ENCODE measurements around the gene HPN.
A peak's percentile ranks its signal among the peaks of the same experiment; 100 is the strongest.
"Not testable (repeated sequence)": the region's sequence is repeated elsewhere in the genome, so short reads cannot be mapped to it uniquely, and the experiment has no call there.

HPN gene

DNA sequence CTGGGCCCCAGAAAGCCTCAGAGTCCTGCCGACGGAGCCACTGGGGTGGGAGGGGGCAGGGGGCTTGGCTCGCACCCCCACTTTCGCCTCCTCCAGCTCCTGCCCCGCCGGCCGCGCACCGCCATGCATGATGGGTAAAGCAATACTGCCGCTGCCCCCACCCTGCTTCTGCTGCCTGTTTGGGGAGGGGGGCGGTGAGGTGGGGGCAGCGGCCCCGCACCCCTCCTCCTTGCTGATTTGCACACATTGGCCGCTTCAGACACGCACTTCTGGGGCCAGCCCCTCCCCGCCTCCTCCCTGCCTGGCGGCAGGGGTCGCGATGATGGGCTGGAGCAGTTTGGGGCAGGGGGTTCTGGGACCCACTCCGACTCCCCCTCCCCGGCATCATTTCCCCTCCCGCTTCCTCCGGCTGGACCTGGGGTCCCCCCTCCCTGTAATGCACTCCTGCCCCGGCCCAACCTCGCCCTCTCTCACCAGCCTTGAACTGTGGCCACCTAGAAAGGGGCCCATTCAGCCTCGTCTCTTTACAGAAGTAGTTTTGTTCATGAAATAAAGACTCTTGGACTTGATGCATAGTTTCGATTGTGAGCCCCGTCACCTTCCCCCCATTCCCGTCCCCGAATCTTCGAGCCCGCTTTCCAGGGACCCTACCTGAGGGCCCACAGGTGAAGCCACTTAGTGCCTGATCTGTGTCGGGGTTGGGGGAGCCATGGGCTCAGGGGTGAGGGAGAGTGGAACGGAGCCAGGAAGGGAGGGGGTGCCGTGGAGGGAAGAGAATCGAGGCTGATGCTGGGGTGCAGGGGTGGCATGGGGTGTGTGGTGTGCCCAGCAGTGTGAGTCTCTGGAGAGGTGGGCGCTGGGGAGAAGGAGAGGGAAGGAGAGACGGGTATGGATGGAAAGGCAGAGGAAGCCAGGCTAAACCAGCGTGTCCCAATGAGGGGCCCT lies 1.4 kb upstream of the HPN start:
- no peak for DNase-seq (ENCODE audit: extremely low spot score, insufficient read length, low read depth)
- FAIRE-seq: no peak

GRCh38 chr19:35040826-35041547 lies 534 bp upstream of the HPN start:
- DNase-seq (ENCODE audit: extremely low spot score, insufficient read length, low read depth) (no peak), FAIRE-seq (no peak)

GRCh38 chr19:35042056-35042730 lies 672 bp downstream of the HPN start:
- FAIRE-seq (no peak), DNase-seq (ENCODE audit: extremely low spot score, insufficient read length, low read depth) (no peak)

GRCh38 chr19:35042954-35043604 lies 1.6 kb downstream of the HPN start:
- FAIRE-seq: no peak

GRCh38 chr19:35043906-35044305 lies 2.4 kb downstream of the HPN start:
- FAIRE-seq: no peak
- no peak for DNase-seq (ENCODE audit: extremely low spot score, insufficient read length, low read depth)

More at GRCh38 chr19:35042954-35043604, 1.6 kb downstream of the HPN start:
- no peak for DNase-seq (ENCODE audit: extremely low spot score, insufficient read length, low read depth)

GRCh38 chr19:35044317-35045117 lies 3.0 kb downstream of the HPN start:
- peak; percentile 48 for FAIRE-seq
- peak; percentile 43 for DNase-seq (ENCODE audit: extremely low spot score, insufficient read length, low read depth)

DNA sequence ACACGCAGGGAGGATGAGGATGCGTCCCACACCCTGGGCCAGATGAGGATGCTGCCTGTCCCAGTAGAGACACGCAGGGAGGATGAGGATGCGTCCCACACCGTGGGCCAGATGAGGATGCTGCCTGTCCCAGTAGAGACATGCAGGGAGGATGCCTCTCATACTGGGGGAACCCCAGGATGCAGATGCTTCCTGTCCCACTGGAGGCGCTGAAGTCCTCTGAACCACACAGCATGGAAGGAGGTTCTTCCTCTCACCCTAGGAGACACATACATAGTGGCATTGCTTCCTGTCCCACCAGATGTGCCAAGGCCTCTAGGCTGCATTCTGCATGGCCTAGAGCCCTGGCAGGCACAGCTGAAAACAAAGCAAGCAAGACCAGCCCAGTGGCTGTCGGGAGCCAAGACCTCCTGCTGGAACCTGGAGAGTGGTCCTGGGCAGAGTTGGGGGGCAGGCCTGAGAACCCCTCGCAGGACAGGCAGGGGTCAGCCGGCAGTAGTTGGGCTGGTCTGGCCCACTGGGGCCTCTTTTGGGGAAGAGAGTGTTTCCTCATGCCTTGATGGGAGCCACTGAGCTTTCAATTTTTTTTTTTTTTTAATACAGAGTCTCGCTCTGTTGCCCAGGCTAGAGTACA lies 4.3 kb downstream of the HPN start:
- peak; percentile 78 for FAIRE-seq

DNA sequence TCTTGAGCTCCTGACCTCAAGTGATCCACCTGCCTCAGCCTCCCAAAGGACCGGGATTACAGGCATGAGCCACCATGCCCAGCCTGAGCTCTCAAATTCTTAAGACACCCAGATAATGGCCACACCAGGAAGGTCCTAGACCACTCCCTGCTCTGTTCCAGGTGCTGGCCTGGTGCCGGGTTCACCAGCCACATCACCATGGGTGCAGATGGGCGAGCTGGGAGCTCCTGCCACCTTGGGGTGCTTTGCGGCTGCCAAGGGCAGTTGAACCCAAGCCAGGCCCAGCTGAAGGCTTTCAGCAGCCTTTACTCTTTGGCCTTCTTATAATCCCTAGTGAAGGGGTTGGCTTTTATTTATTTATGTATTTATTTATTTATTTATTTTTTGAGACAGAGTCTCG lies 4.9 kb downstream of the HPN start:
- FAIRE-seq: no peak
- no peak for DNase-seq (ENCODE audit: extremely low spot score, insufficient read length, low read depth)

More for the DNA sequence above, 4.3 kb downstream of the HPN start:
- peak; percentile 60 for DNase-seq (ENCODE audit: extremely low spot score, insufficient read length, low read depth)

DNA sequence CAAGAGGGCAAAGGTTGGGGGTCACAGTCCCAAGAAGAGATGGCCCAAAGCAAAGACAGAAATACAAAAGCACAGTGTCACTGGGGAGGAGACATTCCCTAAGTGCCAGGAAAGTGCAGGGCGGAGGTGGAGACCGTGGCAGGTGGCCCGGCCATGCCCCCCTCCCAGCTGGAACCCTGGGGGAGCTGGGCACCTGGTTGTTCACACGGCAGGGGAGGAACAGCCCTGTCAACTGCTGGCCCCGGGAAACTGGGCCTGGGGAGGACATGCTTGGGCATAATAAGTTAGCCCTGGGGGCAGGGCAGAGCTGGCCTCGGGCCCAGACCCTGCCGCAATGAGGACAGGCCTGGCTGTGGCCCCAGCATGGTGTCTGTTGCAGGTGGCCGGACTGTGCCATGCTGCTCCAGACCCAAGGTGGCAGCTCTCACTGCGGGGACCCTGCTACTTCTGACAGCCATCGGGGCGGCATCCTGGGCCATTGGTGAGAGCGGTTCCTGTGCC lies 7.4 kb downstream of the HPN start:
- no peak for DNase-seq (ENCODE audit: extremely low spot score, insufficient read length, low read depth)
- no peak for FAIRE-seq

- DNase-seq (ENCODE audit: extremely low spot score, insufficient read length, low read depth): no peak
- no peak for FAIRE-seq
Measured at GRCh38 chr19:35049456-35049855, 7.9 kb downstream of the HPN start.

GRCh38 chr19:35050662-35051061 lies 9.1 kb downstream of the HPN start:
- not testable (repeated sequence) for FAIRE-seq; DNase-seq (ENCODE audit: extremely low spot score, insufficient read length, low read depth)

- not testable (repeated sequence) for DNase-seq (ENCODE audit: extremely low spot score, insufficient read length, low read depth); FAIRE-seq
Measured at GRCh38 chr19:35051268-35051667, 9.7 kb downstream of the HPN start.

GRCh38 chr19:35051796-35052195 lies 10.3 kb downstream of the HPN start:
- FAIRE-seq (no peak), DNase-seq (ENCODE audit: extremely low spot score, insufficient read length, low read depth) (no peak)

DNA sequence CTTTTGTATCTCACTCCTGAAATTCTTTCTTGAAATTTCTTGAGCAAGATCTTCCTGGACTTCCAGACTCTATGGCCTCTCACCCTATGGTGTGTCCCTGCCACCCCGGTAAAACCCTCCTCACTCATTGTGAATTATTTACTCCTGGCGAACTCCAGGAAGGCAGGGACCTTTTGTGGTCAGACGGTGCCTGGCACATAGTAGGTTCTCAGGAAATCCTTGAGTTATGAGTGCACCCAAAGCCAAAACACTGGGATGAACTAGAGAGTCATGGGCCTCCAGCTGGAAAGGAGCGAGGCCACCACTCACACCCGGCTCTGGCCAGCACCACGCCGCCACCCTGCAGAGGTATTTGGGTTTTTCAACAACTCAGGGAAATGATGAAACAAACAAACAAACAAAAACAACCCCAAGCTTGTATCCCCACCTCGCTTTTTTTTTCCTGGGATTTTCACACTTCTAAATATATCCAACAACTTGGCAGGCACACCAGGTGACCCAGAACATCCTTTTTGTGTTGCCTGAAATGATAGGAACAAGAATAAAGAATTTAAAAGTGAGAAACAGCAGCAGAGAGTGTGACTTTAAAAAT lies 11.2 kb downstream of the HPN start:
- DNase-seq (ENCODE audit: extremely low spot score, insufficient read length, low read depth) (no peak), FAIRE-seq (no peak)

GRCh38 chr19:35053667-35054293 lies 12.3 kb downstream of the HPN start:
- no peak for FAIRE-seq
- DNase-seq (ENCODE audit: extremely low spot score, insufficient read length, low read depth): no peak

GRCh38 chr19:35054626-35055025 lies 13.1 kb downstream of the HPN start:
- FAIRE-seq: no peak
- no peak for DNase-seq (ENCODE audit: extremely low spot score, insufficient read length, low read depth)

DNA sequence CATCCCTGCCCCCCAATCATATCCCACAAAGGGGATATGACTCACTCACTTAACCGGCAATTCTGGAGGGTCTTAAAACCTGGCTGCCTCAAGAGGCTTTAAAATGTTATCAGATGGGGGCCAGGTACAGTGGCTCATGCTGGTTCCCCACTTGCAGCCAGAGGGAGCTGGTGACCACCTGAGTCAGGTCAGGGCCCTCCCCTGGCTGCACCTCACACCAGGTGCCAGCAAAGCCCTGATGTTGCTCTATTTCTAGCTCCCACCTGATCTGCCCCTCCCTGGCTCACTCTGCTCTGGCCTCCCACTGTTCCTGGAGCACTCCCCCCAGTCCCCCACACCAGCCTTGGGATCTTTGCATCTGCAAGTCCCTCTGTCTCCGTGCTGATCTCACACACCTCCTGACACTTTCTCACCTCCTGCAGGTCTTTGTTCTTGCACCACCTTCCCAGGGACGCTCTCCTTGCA lies 14.2 kb downstream of the HPN start:
- DNase-seq (ENCODE audit: extremely low spot score, insufficient read length, low read depth): no peak
- FAIRE-seq: no peak

Data from GM18507 (cell line).